Activated CD4-positive, CD25-positive, alpha-beta regulatory T cell treated with anti-CD3 and anti-CD28 coated beads, Interleukin-2, amount 50 U/mL, for 16 hours (primary cell): ENCODE results near the gene CD151.
A peak's percentile ranks its signal among the peaks of the same experiment; 100 is the strongest.

Experiments used
- DNase-seq: peaks from one replicate; pipeline ENCODE4 v3.0.0-alpha.2; 2020; ENCODE audit warnings: low read depth, low spot score

CD151 gene

GRCh38 chr11:797296-798092 is 35.3 kb upstream of the CD151 start:
- DNase-seq, result peak; percentile 52

GRCh38 chr11:798093-798713 is 34.5 kb upstream of the CD151 start, which contains the start of gene SLC25A22:
SLC25A22 (minus strand) TSS chr11:798281; CDS start chr11:795006, 3,275 bp downstream.
- peak; percentile 64 for DNase-seq

- DNase-seq, result no peak
Observed at GRCh38 chr11:799641-800316, 33.0 kb upstream of the CD151 start.

GRCh38 chr11:800473-800872 is 32.3 kb upstream of the CD151 start:
- no peak for DNase-seq

GRCh38 chr11:801097-801780 is 31.5 kb upstream of the CD151 start:
- DNase-seq, result no peak

GRCh38 chr11:802018-802617 is 30.6 kb upstream of the CD151 start:
- no peak for DNase-seq

- DNase-seq, result no peak
Observed at GRCh38 chr11:802693-803466, 29.9 kb upstream of the CD151 start.

GRCh38 chr11:803467-803742 is 29.3 kb upstream of the CD151 start:
- DNase-seq, result no peak

- DNase-seq, result no peak
Observed at GRCh38 chr11:803770-804598, 28.8 kb upstream of the CD151 start.

GRCh38 chr11:804599-804964 is 28.2 kb upstream of the CD151 start:
- no peak for DNase-seq

- DNase-seq, result no peak
Observed at GRCh38 chr11:808427-809286, 24.1 kb upstream of the CD151 start.

- DNase-seq, result peak; percentile 97
Observed at GRCh38 chr11:809287-810039, 23.3 kb upstream of the CD151 start, which contains the start of gene RPLP2. RPLP2 (plus strand) TSS chr11:809967; CDS start chr11:810235, 268 bp downstream.

GRCh38 chr11:810040-810567 is 22.6 kb upstream of the CD151 start:
- no peak for DNase-seq

- no peak for DNase-seq
Observed at GRCh38 chr11:811446-812245, 21.1 kb upstream of the CD151 start.

GRCh38 chr11:812390-812789 is 20.4 kb upstream of the CD151 start:
- DNase-seq, result no peak

- DNase-seq, result no peak
Observed at GRCh38 chr11:813072-813455, 19.7 kb upstream of the CD151 start.

- DNase-seq, result no peak
Observed at GRCh38 chr11:813456-814096, 19.2 kb upstream of the CD151 start.
